Hematopoietic multipotent progenitor cell treated with erythropoietin and hydrocortisone succinate and interleukin-3 and kit ligand, for 4 days (in vitro differentiated cells): Measurements from ENCODE around the gene NR0B2.

Experiments
- DNase-seq: peaks from one replicate; pipeline ENCODE4 v3.0.0-alpha.2; 2015

NR0B2 gene

GRCh38 chr1:26932531-26932930 is 18.8 kb upstream of the NR0B2 start:
- no peak for DNase-seq

GRCh38 chr1:26923711-26924110 is 9.9 kb upstream of the NR0B2 start:
- DNase-seq: no peak

- DNase-seq: no peak
Observed at GRCh38 chr1:26922901-26923300, 9.1 kb upstream of the NR0B2 start.

GRCh38 chr1:26922431-26922729 is 8.6 kb upstream of the NR0B2 start:
- no peak for DNase-seq

- peak; percentile 99 for DNase-seq
Observed at GRCh38 chr1:26921540-26922430, 8.0 kb upstream of the NR0B2 start, which contains the start of gene NUDC. Gene NUDC, plus strand, starts transcription at chr1:26921743. Its CDS starts 106 bp downstream, at chr1:26921849.

GRCh38 chr1:26921126-26921539 is 7.4 kb upstream of the NR0B2 start:
- DNase-seq: no peak

GRCh38 chr1:26915204-26915842 is 1.5 kb upstream of the NR0B2 start:
- DNase-seq: no peak

- no peak for DNase-seq
Observed at GRCh38 chr1:26913389-26913753, 404 bp downstream of the NR0B2 start.

- no peak for DNase-seq
Observed at GRCh38 chr1:26912147-26912490, 1.7 kb downstream of the NR0B2 start.

GRCh38 chr1:26911399-26912146 is 2.2 kb downstream of the NR0B2 start:
- DNase-seq: no peak

GRCh38 chr1:26910343-26911160 is 3.2 kb downstream of the NR0B2 start:
- no peak for DNase-seq

- DNase-seq: no peak
Observed at GRCh38 chr1:26909951-26910342, 3.8 kb downstream of the NR0B2 start.

- DNase-seq: no peak
Observed at GRCh38 chr1:26907071-26907917, 6.5 kb downstream of the NR0B2 start.

- no peak for DNase-seq
Observed at GRCh38 chr1:26900815-26901511, 12.8 kb downstream of the NR0B2 start.

- DNase-seq: peak; percentile 96
Observed at GRCh38 chr1:26900001-26900814, 13.6 kb downstream of the NR0B2 start, which contains the start of gene GPATCH3. Gene GPATCH3, minus strand, starts transcription at chr1:26900467. Its CDS starts 25 bp downstream, at chr1:26900442.

- DNase-seq: no peak
Observed at GRCh38 chr1:26897351-26897750, 16.4 kb downstream of the NR0B2 start.

- no peak for DNase-seq
Observed at GRCh38 chr1:26894263-26894662, 19.5 kb downstream of the NR0B2 start.

- no peak for DNase-seq
Observed at GRCh38 chr1:26890467-26890796, 23.3 kb downstream of the NR0B2 start.

- DNase-seq: peak; percentile 95
Observed at GRCh38 chr1:26889551-26890466, 24.0 kb downstream of the NR0B2 start, which contains the start of gene GPN2. Gene GPN2, minus strand, starts transcription at chr1:26890283. Its CDS starts 187 bp downstream, at chr1:26890096.
